ENCODE results near the gene PRX.

- TF ChIP-seq CTCF (optimal IDR thresholded peaks at IDR 0.05 in 1 of 3, IDR thresholded peaks at IDR 0.05 in 1 of 3, conservative IDR thresholded peaks at IDR 0.05 in 1 of 3; ENCODE audit: extremely low read depth in 1 of 3, insufficient read depth in 2 of 3, low read length in 3 of 3) (no peak), EZH2 (IDR thresholded peaks at IDR 0.05; ENCODE audit: low read length) (no peak)
Measured at GRCh38 chr19:40423938-40424337, 10.8 kb upstream of the PRX start.

Measured in keratinocyte (primary cell).